Measurements from ENCODE around the gene MINDY4.

- TF ChIP-seq CTCF (conservative IDR thresholded peaks at IDR 0.05 in 1 of 2, IDR thresholded peaks at IDR 0.05 in 1 of 2; ENCODE audit: low read depth in 1 of 2, low read length in 2 of 2) (no peak), EZH2 (IDR thresholded peaks at IDR 0.05; ENCODE audit: low read length, missing control alignments) (no peak)
Observed at GRCh38 chr7:30814700-30815387, 43.6 kb downstream of the MINDY4 start.
